ENCODE measurements around the gene ACAP2.

Gene ACAP2

GRCh38 chr3:195282961-195283360, 159.9 kb downstream of the ACAP2 start:
- no peak for DNase-seq

GRCh38 chr3:195274259-195274966, 168.4 kb downstream of the ACAP2 start:
- DNase-seq, result no peak

GRCh38 chr3:195271410-195272243, 171.2 kb downstream of the ACAP2 start:
- peak; percentile 98 for DNase-seq

- peak; percentile 98 for DNase-seq
Measured at GRCh38 chr3:195270817-195271409, 171.9 kb downstream of the ACAP2 start, which contains the start of gene XXYLT1. Gene XXYLT1 (minus strand): TSS chr3:195271159. CDS start chr3:195271058, 101 bp downstream.

- peak; percentile 56 for DNase-seq
Measured at GRCh38 chr3:195270079-195270816, 172.6 kb downstream of the ACAP2 start.

- DNase-seq, result no peak
Measured at GRCh38 chr3:195269375-195270078, 173.3 kb downstream of the ACAP2 start.

- no peak for DNase-seq
Measured at GRCh38 chr3:195268576-195269309, 174.1 kb downstream of the ACAP2 start.

GRCh38 chr3:195267096-195267495, 175.7 kb downstream of the ACAP2 start:
- DNase-seq, result no peak

- no peak for DNase-seq
Measured at GRCh38 chr3:195266428-195266827, 176.4 kb downstream of the ACAP2 start.

GRCh38 chr3:195265363-195265976, 177.3 kb downstream of the ACAP2 start:
- no peak for DNase-seq

GRCh38 chr3:195263925-195264600, 178.8 kb downstream of the ACAP2 start:
- no peak for DNase-seq

- no peak for DNase-seq
Measured at GRCh38 chr3:195263193-195263924, 179.5 kb downstream of the ACAP2 start.

GRCh38 chr3:195261925-195262324, 180.9 kb downstream of the ACAP2 start:
- DNase-seq, result no peak

- DNase-seq, result peak; percentile 26
Measured at GRCh38 chr3:195260280-195260905, 182.4 kb downstream of the ACAP2 start.

GRCh38 chr3:195259475-195260279, 183.1 kb downstream of the ACAP2 start:
- DNase-seq, result peak; percentile 85

- DNase-seq, result no peak
Measured at GRCh38 chr3:195259154-195259474, 183.7 kb downstream of the ACAP2 start.

GRCh38 chr3:195258449-195259153, 184.2 kb downstream of the ACAP2 start:
- no peak for DNase-seq

Data from NCI-H2227 treated with DMSO at 0.1 percent for 48 hours (cell line).